Activated CD8-positive, alpha-beta T cell treated with anti-CD3 and anti-CD28 coated beads, Interleukin-2, amount 10 ng/mL, durations not matched to agents 7 days and 5 days (primary cell): ENCODE data around the gene DRC1. TPM values are rescaled to one million over a fixed set of nuclear protein-coding genes. Genes with fewer than 3 reads are reported as not detected.

Experiments
- ATAC-seq: fragments of 150-1000 bp; cut with Tn5 transposase; one replicate; pipeline ENCODE4 v1.10.0; 2021; ENCODE audit warnings: moderate library complexity
- CTCF ChIA-PET: fragments of 350-600 bp; sonication (Branson Sonifier 250); formaldehyde crosslinking; loops from one replicate; lab custom pipeline; 2021; ENCODE audit warnings: antibody characterized with exemption; lab: Charles Lee
- POLR2A ChIA-PET: fragments of 350-600 bp; sonication (Branson Sonifier 250); formaldehyde crosslinking; loops from one replicate; lab custom pipeline; 2021; ENCODE audit warnings: antibody characterized with exemption; lab: Charles Lee
- DNase-seq: peaks from one replicate; pipeline ENCODE4 v3.0.0-alpha.2; 2020
- H3K27ac Mint-ChIP-seq: one replicate; pipeline ENCODE4 v1.8.0; 2021; ENCODE audit warnings: mild to moderate bottlenecking, mixed read lengths
- H3K27me3 Mint-ChIP-seq: one replicate; pipeline ENCODE4 v1.8.0; 2021; ENCODE audit warnings: low read depth, mixed read lengths
- H3K36me3 Mint-ChIP-seq: one replicate; pipeline ENCODE4 v1.8.0; 2021; ENCODE audit warnings: low read depth, mixed read lengths
- H3K4me1 Mint-ChIP-seq: one replicate; pipeline ENCODE4 v1.8.0; 2021; ENCODE audit warnings: low read depth, mixed read lengths
- H3K4me3 Mint-ChIP-seq: one replicate; pipeline ENCODE4 v1.8.0; 2021; ENCODE audit warnings: mild to moderate bottlenecking, mixed read lengths
- H3K9me3 Mint-ChIP-seq: one replicate; pipeline ENCODE4 v1.8.0; 2022; ENCODE audit warnings: mixed read lengths; ENCODE audit not compliant: insufficient read depth
- total RNA-seq, 2 experiments: library from RNA; stranded (reverse); gene quantifications; one replicate each; pipeline ENCODE4 v1.2.3, GENCODE V29; 2021

Gene DRC1
- total RNA-seq, 2 experiments from 2014 or later = not detected

- Mint-ChIP-seq H3K4me3 (no peak overlapping the region), H3K36me3 (peaks cover 20% of the 10 kb centered on the region), H3K9me3 (peaks cover under 1% of the 10 kb centered on the region), H3K4me1 (peaks cover 11% of the 10 kb centered on the region), H3K27ac (no peak overlapping the region), H3K27me3 (no peaks in the 10 kb centered on the region)
- ChIA-PET POLR2A (no interaction called here), CTCF (no interaction called here)
- ATAC-seq = no peak
- DNase-seq = no peak
These were observed 72.6 kb downstream of the DRC1 start for GRCh38 chr2:26474261-26474785.

- DNase-seq (no peak), ATAC-seq (no peak)
- Mint-ChIP-seq H3K4me1 (peaks cover 11% of the 10 kb centered on the region), H3K27me3 (no peaks in the 10 kb centered on the region), H3K27ac (no peak overlapping the region), H3K4me3 (no peak overlapping the region), H3K9me3 (no peaks in the 10 kb centered on the region), H3K36me3 (peaks cover 14% of the 10 kb centered on the region)
- ChIA-PET CTCF (no interaction called here), POLR2A (no interaction called here)
These were observed 73.3 kb downstream of the DRC1 start for GRCh38 chr2:26475037-26475436.

GRCh38 chr2:26475832-26476501 lies 74.2 kb downstream of the DRC1 start:
- ATAC-seq (no peak), DNase-seq (no peak)
- Mint-ChIP-seq H3K36me3 (peaks cover 11% of the 10 kb centered on the region), H3K4me3 (no peak overlapping the region), H3K4me1 (peaks cover 11% of the 10 kb centered on the region), H3K9me3 (no peaks in the 10 kb centered on the region), H3K27ac (no peak overlapping the region), H3K27me3 (no peaks in the 10 kb centered on the region)
- ChIA-PET POLR2A (no interaction called here), CTCF (no interaction called here)

- no peaks in the 10 kb centered on the region for H3K9me3 Mint-ChIP-seq
- ATAC-seq = peak; percentile 78
- CTCF ChIA-PET = interaction anchor here (1.0 to 2.0 kb wide), 4 partner anchors 8 to 101 kb away, joined by 3 to 6 read pairs (median 5); no protein-coding TSS in a partner anchor
- H3K27ac Mint-ChIP-seq = peak overlapping the region; percentile 78
- peak; percentile 44 for DNase-seq
- no peaks in the 10 kb centered on the region for H3K27me3 Mint-ChIP-seq
- H3K36me3 Mint-ChIP-seq = peaks cover 3% of the 10 kb centered on the region
- peak overlapping the region; percentile 53 for H3K4me3 Mint-ChIP-seq
- POLR2A ChIA-PET = interaction anchor here (0.6 to 2.2 kb wide), 4 partner anchors 15 to 1081 kb away, joined by 3 to 6 read pairs (median 4); no protein-coding TSS in a partner anchor
- H3K4me1 Mint-ChIP-seq = peaks cover 11% of the 10 kb centered on the region
These were observed 75.6 kb downstream of the DRC1 start for GRCh38 chr2:26477126-26477910.

GRCh38 chr2:26477911-26478253 lies 76.2 kb downstream of the DRC1 start, which contains the start of gene OTOF:
Gene OTOF (minus strand): TSS chr2:26478124.
- CTCF ChIA-PET = interaction anchor here (1.0 to 2.0 kb wide), 4 partner anchors 9 to 100 kb away, joined by 3 to 6 read pairs (median 5); no protein-coding TSS in a partner anchor
- H3K4me1 Mint-ChIP-seq = peaks cover 11% of the 10 kb centered on the region
- no peaks in the 10 kb centered on the region for H3K9me3 Mint-ChIP-seq
- H3K4me3 Mint-ChIP-seq = peak within 1 kb of the TSS; percentile 53
- DNase-seq (no peak), ATAC-seq (peak; percentile 39)
- H3K36me3 Mint-ChIP-seq = no peaks in the 10 kb centered on the region
- POLR2A ChIA-PET = interaction anchor here (0.6 to 2.2 kb wide), 3 partner anchors 14 to 1081 kb away, joined by 3 to 6 read pairs (median 6); no protein-coding TSS in a partner anchor
- peak within 1 kb of the TSS; percentile 78 for H3K27ac Mint-ChIP-seq
- no peaks in the 10 kb centered on the region for H3K27me3 Mint-ChIP-seq

- CTCF ChIA-PET = interaction anchor here (1.0 to 2.0 kb wide), 4 partner anchors 9 to 99 kb away, joined by 3 to 6 read pairs (median 5); no protein-coding TSS in a partner anchor
These were observed 76.6 kb downstream of the DRC1 start for GRCh38 chr2:26478366-26478765.

GRCh38 chr2:26479131-26479788 lies 77.5 kb downstream of the DRC1 start:
- no peak overlapping the region for H3K27ac Mint-ChIP-seq
- no peak overlapping the region for H3K4me3 Mint-ChIP-seq
- H3K27me3 Mint-ChIP-seq = no peaks in the 10 kb centered on the region
- ChIA-PET POLR2A (no interaction called here), CTCF (interaction anchor here (2.0 kb wide), 1 partner anchor 10 kb away, joined by 6 read pairs; no protein-coding TSS in a partner anchor)
- H3K9me3 Mint-ChIP-seq = no peaks in the 10 kb centered on the region
- ATAC-seq (no peak), DNase-seq (no peak)
- H3K4me1 Mint-ChIP-seq = peaks cover 11% of the 10 kb centered on the region
- no peaks in the 10 kb centered on the region for H3K36me3 Mint-ChIP-seq

More at GRCh38 chr2:26478366-26478765, 76.6 kb downstream of the DRC1 start:
- no peak for DNase-seq
- H3K4me3 Mint-ChIP-seq = peak overlapping the region; percentile 53
- ATAC-seq = no peak
- H3K27ac Mint-ChIP-seq = peak overlapping the region; percentile 78
- H3K9me3 Mint-ChIP-seq = no peaks in the 10 kb centered on the region
- POLR2A ChIA-PET = interaction anchor here (0.6 to 2.2 kb wide), 2 partner anchors 14 to 1082 kb away, joined by 3 to 6 read pairs; no protein-coding TSS in a partner anchor
- H3K4me1 Mint-ChIP-seq = peaks cover 11% of the 10 kb centered on the region
- no peaks in the 10 kb centered on the region for H3K27me3 Mint-ChIP-seq
- H3K36me3 Mint-ChIP-seq = no peaks in the 10 kb centered on the region

GRCh38 chr2:26479789-26480565 lies 78.3 kb downstream of the DRC1 start:
- no peaks in the 10 kb centered on the region for H3K36me3 Mint-ChIP-seq
- H3K4me1 Mint-ChIP-seq = peaks cover 11% of the 10 kb centered on the region
- no peaks in the 10 kb centered on the region for H3K27me3 Mint-ChIP-seq
- ATAC-seq (no peak), DNase-seq (no peak)
- H3K9me3 Mint-ChIP-seq = no peaks in the 10 kb centered on the region
- no peak overlapping the region for H3K27ac Mint-ChIP-seq
- POLR2A ChIA-PET = no interaction called here
- CTCF ChIA-PET = no interaction called here
- H3K4me3 Mint-ChIP-seq = no peak overlapping the region

- no peaks in the 10 kb centered on the region for H3K36me3 Mint-ChIP-seq
- ChIA-PET POLR2A (no interaction called here), CTCF (no interaction called here)
- peaks cover 11% of the 10 kb centered on the region for H3K4me1 Mint-ChIP-seq
- H3K27ac Mint-ChIP-seq = no peak overlapping the region
- no peaks in the 10 kb centered on the region for H3K27me3 Mint-ChIP-seq
- no peak for DNase-seq
- no peaks in the 10 kb centered on the region for H3K9me3 Mint-ChIP-seq
- ATAC-seq = no peak
- no peak overlapping the region for H3K4me3 Mint-ChIP-seq
These were observed 79.1 kb downstream of the DRC1 start for GRCh38 chr2:26480566-26481423.

GRCh38 chr2:26481706-26482105 lies 80.0 kb downstream of the DRC1 start:
- CTCF ChIA-PET = no interaction called here
- no peaks in the 10 kb centered on the region for H3K36me3 Mint-ChIP-seq
- H3K4me1 Mint-ChIP-seq = peaks cover 15% of the 10 kb centered on the region
- no peak overlapping the region for H3K4me3 Mint-ChIP-seq
- H3K9me3 Mint-ChIP-seq = no peaks in the 10 kb centered on the region
- ATAC-seq (no peak), DNase-seq (no peak)
- H3K27me3 Mint-ChIP-seq = no peaks in the 10 kb centered on the region
- POLR2A ChIA-PET = no interaction called here
- no peak overlapping the region for H3K27ac Mint-ChIP-seq
